Peyer's patch (tissue), 4 donors: ENCODE results near the gene ENOX2. TPM values are rescaled to one million over a fixed set of nuclear protein-coding genes. Genes with fewer than 3 reads are reported as not detected.
"Not testable (repeated sequence)": the region's sequence is repeated elsewhere in the genome, so short reads cannot be mapped to it uniquely, and the experiment has no call there.

ENCODE experiments used
- DNase-seq, 3 donors: peaks; one replicate each; pipeline ENCODE4 v3.0.0-alpha.2; 2017 to 2019
- H3K27ac ChIP-seq, 4 donors: fragments of 200-600 bp; sonication (generic); one replicate each; pipeline ENCODE4 v1.5.1; 2016 to 2019
- H3K27me3 ChIP-seq, 2 donors: fragments of 200-600 bp; sonication (generic); one replicate each; pipeline ENCODE4 v1.5.1; 2019
- H3K36me3 ChIP-seq, 3 donors: fragments of 200-600 bp; sonication (generic); one replicate each; pipeline ENCODE4 v1.5.1; 2016 to 2019
- H3K4me1 ChIP-seq, 4 donors: fragments of 200-600 bp; sonication (generic); one replicate each; pipeline ENCODE4 v1.5.1; 2016 to 2019
- H3K4me3 ChIP-seq, 4 donors: fragments of 200-600 bp; sonication (generic); 1 replicate in 3 of 4; 2 replicates in 1 of 4; pipeline ENCODE4 v1.5.1; 2016 to 2019; ENCODE audit warnings: mild to moderate bottlenecking in 1 of 4
- H3K9me3 ChIP-seq, 4 donors: fragments of 200-600 bp; sonication (generic); one replicate each; pipeline ENCODE4 v1.5.1; 2016 to 2019; ENCODE audit warnings: mild to moderate bottlenecking in 1 of 4
- CTCF ChIP-seq, 6 experiments: fragments of 450-650 bp in 4 of 6; fragments of 200-600 bp in 2 of 6; sonication (generic) in 1 of 6; IDR thresholded peaks; one replicate each; pipeline ENCODE4 v1.5.1; 2017 to 2019; ENCODE audit warnings: antibody characterized with exemption in 6 of 6, mild to moderate bottlenecking in 3 of 6, moderate library complexity in 1 of 6
- POLR2A ChIP-seq, 2 donors: fragments of 450-650 bp; IDR thresholded peaks; one replicate each; pipeline ENCODE4 v1.5.1; 2017; ENCODE audit warnings: antibody characterized with exemption in 2 of 2, mild to moderate bottlenecking in 2 of 2, moderate library complexity in 2 of 2
- total RNA-seq, 4 donors: library from RNA; depleted of rRNA; stranded (reverse); fragments of >200 nt; gene quantifications; one replicate each; pipeline ENCODE4 v1.1.0, GENCODE V29; 2016

Gene ENOX2, protein sequence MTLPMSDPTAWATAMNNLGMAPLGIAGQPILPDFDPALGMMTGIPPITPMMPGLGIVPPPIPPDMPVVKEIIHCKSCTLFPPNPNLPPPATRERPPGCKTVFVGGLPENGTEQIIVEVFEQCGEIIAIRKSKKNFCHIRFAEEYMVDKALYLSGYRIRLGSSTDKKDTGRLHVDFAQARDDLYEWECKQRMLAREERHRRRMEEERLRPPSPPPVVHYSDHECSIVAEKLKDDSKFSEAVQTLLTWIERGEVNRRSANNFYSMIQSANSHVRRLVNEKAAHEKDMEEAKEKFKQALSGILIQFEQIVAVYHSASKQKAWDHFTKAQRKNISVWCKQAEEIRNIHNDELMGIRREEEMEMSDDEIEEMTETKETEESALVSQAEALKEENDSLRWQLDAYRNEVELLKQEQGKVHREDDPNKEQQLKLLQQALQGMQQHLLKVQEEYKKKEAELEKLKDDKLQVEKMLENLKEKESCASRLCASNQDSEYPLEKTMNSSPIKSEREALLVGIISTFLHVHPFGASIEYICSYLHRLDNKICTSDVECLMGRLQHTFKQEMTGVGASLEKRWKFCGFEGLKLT
- 10 to 100 TPM in 2 of 4 donors, 1 to 10 TPM in 2; 4.7 to 12.4 (median 9.8) TPM for total RNA-seq

DNA sequence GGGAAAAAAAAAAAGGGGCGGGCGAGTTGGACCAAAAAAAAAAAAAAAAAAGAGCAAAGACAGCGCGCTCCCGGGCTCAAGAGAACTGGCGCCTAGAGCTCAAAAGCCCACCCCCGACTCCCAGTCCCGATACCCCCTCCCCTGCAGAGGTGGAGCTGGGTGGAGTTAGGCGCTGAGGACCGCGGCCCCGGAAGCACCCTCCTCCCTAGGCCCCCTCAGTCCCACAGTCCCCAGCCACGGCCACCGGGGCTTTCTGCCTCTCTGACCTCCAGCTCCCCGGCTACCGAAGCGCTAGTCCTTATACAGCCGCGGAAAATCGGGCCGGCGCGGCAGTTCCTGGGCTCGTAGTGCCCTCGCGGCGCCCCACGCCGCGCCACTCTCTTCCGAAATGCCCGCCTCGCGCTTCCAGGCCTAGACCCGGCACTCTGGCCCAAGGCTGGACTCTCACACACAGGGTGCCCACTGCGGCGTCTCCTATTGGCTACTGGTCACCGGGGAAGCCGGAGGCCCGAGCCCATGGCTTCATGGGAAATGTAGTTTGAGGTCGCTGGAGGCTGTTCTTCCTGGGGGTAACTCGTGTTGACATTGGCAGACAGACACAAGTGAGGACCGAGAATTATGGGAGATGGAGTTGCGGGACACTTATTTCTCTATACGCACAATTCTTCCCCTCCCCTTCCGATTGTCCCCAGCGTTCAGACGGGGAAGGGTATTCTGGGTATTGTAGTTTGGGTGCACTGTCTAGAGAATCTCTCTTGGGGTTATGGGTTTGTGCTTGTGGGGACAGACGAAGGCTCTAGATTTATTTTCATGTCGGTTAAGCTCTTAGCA lies at the start of gene ENOX2:
ENOX2 (minus strand) TSS at position 427 of the 831 bp plus-strand sequence. CDS start 199,993 bp downstream, outside the sequence.
- Histone ChIP-seq H3K27ac (peak within 1 kb of the TSS; percentile 57 to 87 (median 81)), H3K4me1 (no peaks in the 10 kb centered on the region), H3K9me3 (no peaks in the 10 kb centered on the region), H3K4me3 (peak within 1 kb of the TSS; percentile 60 to 83 (median 69)), H3K27me3 (no peaks in the 10 kb centered on the region), H3K36me3 (no peaks in the 10 kb centered on the region)
- TF ChIP-seq CTCF (IDR thresholded peaks at IDR 0.05) (peak in 3 of 6 experiments; percentile 2 to 35 (median 28)), POLR2A (IDR thresholded peaks at IDR 0.05) (peak; percentile 57 to 73)
- DNase-seq = peak; percentile 87 to 95 (median 87)

GRCh38 chrX:130952266-130953043 lies 49.4 kb upstream of the ENOX2 start:
- Histone ChIP-seq H3K27me3 (no peaks in the 10 kb centered on the region), H3K9me3 (no peaks in the 10 kb centered on the region), H3K4me1 (no peaks in the 10 kb centered on the region), H3K27ac (no peak overlapping the region), H3K36me3 (no peaks in the 10 kb centered on the region), H3K4me3 (no peak overlapping the region)
- TF ChIP-seq CTCF (IDR thresholded peaks at IDR 0.05) (no peak), POLR2A (IDR thresholded peaks at IDR 0.05) (no peak)
- DNase-seq = no peak

- TF ChIP-seq POLR2A (IDR thresholded peaks at IDR 0.05) = no peak
- no peak for TF ChIP-seq CTCF (IDR thresholded peaks at IDR 0.05)
- Histone ChIP-seq H3K4me3 (no peak overlapping the region), H3K4me1 (no peaks in the 10 kb centered on the region), H3K9me3 (peaks cover 0 to 3% (median 0%) of the 10 kb centered on the region in 4 donors), H3K27me3 (no peaks in the 10 kb centered on the region), H3K36me3 (no peaks in the 10 kb centered on the region), H3K27ac (no peak overlapping the region)
- no peak for DNase-seq
These were observed 41.2 kb upstream of the ENOX2 start for GRCh38 chrX:130944230-130944629.

DNA sequence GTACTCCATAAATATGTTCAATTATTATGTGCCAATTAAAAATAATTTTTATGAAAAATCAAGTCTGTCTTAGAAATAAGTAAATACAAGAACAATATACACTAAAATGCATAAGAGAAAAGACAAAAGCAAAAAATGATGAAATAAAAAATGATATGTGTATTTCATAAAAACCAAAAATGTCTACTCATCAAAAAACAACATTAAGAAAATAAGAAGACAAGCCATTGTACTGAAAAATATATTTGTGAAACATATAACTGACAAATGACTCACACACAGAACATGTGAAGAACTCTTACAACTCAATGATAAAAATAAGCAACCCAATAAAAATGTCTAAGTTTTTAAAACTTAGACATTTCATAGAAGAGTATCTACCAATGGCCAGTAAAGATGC lies 34.1 kb upstream of the ENOX2 start:
- Histone ChIP-seq H3K9me3 (no peaks in the 10 kb centered on the region), H3K36me3 (no peaks in the 10 kb centered on the region), H3K27ac (no peak overlapping the region), H3K27me3 (no peaks in the 10 kb centered on the region), H3K4me1 (no peaks in the 10 kb centered on the region), H3K4me3 (no peak overlapping the region)
- DNase-seq = no peak
- TF ChIP-seq POLR2A (IDR thresholded peaks at IDR 0.05) = no peak
- no peak for TF ChIP-seq CTCF (IDR thresholded peaks at IDR 0.05)

- Histone ChIP-seq H3K27me3 (no peaks in the 10 kb centered on the region), H3K27ac (no peak overlapping the region), H3K36me3 (no peaks in the 10 kb centered on the region), H3K4me3 (no peak overlapping the region), H3K9me3 (no peaks in the 10 kb centered on the region), H3K4me1 (no peaks in the 10 kb centered on the region)
- DNase-seq = no peak
- no peak for TF ChIP-seq POLR2A (IDR thresholded peaks at IDR 0.05)
- no peak for TF ChIP-seq CTCF (IDR thresholded peaks at IDR 0.05)
These were observed 30.3 kb upstream of the ENOX2 start for GRCh38 chrX:130933358-130933757.

GRCh38 chrX:130920405-130920804 lies 17.4 kb upstream of the ENOX2 start:
- H3K9me3 ChIP-seq, H3K4me3 ChIP-seq, H3K27me3 ChIP-seq, H3K4me1 ChIP-seq, DNase-seq, H3K27ac ChIP-seq, H3K36me3 ChIP-seq: not testable (repeated sequence)

- DNase-seq, H3K4me1 ChIP-seq, H3K27me3 ChIP-seq, H3K36me3 ChIP-seq, H3K9me3 ChIP-seq, H3K27ac ChIP-seq, H3K4me3 ChIP-seq: not testable (repeated sequence)
These were observed 16.7 kb upstream of the ENOX2 start for GRCh38 chrX:130919676-130920075.

GRCh38 chrX:130918498-130918897 lies 15.5 kb upstream of the ENOX2 start:
- not testable (repeated sequence) for H3K36me3 ChIP-seq, H3K4me3 ChIP-seq, DNase-seq, H3K27me3 ChIP-seq, H3K4me1 ChIP-seq, H3K27ac ChIP-seq, H3K9me3 ChIP-seq
